Measurements from ENCODE around the gene ATAD5. TPM values are rescaled to one million over a fixed set of nuclear protein-coding genes. Genes with fewer than 3 reads are reported as not detected.

Gene ATAD5
- total and polyA plus RNA-seq, 2 of the 4 experiments (the other 2 are of a cell fraction), result 1.0 to 1.3 TPM

GRCh38 chr17:30928584-30928983 lies 96.8 kb downstream of the ATAD5 start:
- H4K91ac ChIP-seq (ENCODE audit: insufficient read depth, low read depth, low read length), result no peak overlapping the region
- no peak overlapping the region for H4K5ac ChIP-seq (ENCODE audit: low read depth, low read length)
- no TSS peak for BruUV-seq (replicated peaks)
- H3K4ac ChIP-seq (ENCODE audit: low read depth, low read length), result no peak overlapping the region
- peaks cover 3% of the 10 kb centered on the region; the same call in 1 of the 2 replicates for H3K27me3 ChIP-seq (ENCODE audit: control insufficient read depth, insufficient read depth, low read length)
- no peak overlapping the region for H2BK20ac ChIP-seq (ENCODE audit: low read depth, low read length)
- CTCF ChIA-PET, result no interaction called here
- H3K27ac ChIP-seq (ENCODE audit: insufficient read depth, low read length), result no peak overlapping the region
- no peak overlapping the region for H2BK15ac ChIP-seq (ENCODE audit: low read depth, low read length)
- no peak overlapping the region for H3K14ac ChIP-seq (replicated peaks; ENCODE audit: low read depth, low read length)
- H3K9me1 ChIP-seq (ENCODE audit: insufficient read depth, low read length), result no peaks in the 10 kb centered on the region; the same call in 1 of the 2 replicates
- no peak overlapping the region for H3K23ac ChIP-seq (ENCODE audit: low read depth, low read length)
- no peaks in the 10 kb centered on the region for H3K9me3 ChIP-seq (ENCODE audit: control insufficient read depth, insufficient read depth, low read length)
- no peak overlapping the region for H2AK5ac ChIP-seq (ENCODE audit: low read depth, low read length)
- no peak overlapping the region for H3K9ac ChIP-seq (ENCODE audit: low read depth, low read length)
- intact Hi-C loops (cut with micrococcal nuclease) (no loop called here), dilution Hi-C loops (cut with HindIII; ENCODE audit: low sequenced_read_pairs, unreplicated experiment) (no loop called here), in situ Hi-C loops (cut with MboI; ENCODE audit: low sequenced_read_pairs) (no loop called here)
- DNase-seq (no peak), ATAC-seq (ENCODE audit: low read depth) (no peak)
- TF ChIP-seq BHLHE40 (IDR thresholded peaks at IDR 0.05; ENCODE audit: low read depth, low read length) (no peak), CHD1 (IDR thresholded peaks at IDR 0.05; ENCODE audit: low read depth, low read length) (no peak), USF2 (IDR thresholded peaks at IDR 0.05; ENCODE audit: low read depth, low read length) (no peak), CEBPB (IDR thresholded peaks at IDR 0.05; ENCODE audit: low read depth, low read length) (no peak), SMC3 (IDR thresholded peaks at IDR 0.05; ENCODE audit: low read depth, low read length) (no peak), RAD21 (IDR thresholded peaks at IDR 0.05; ENCODE audit: low read length) (no peak), MXI1 (IDR thresholded peaks at IDR 0.05; ENCODE audit: borderline replicate concordance, low read depth, low read length) (no peak), MAZ (IDR thresholded peaks at IDR 0.05; ENCODE audit: borderline replicate concordance, low read depth, low read length) (no peak), FOS (IDR thresholded peaks at IDR 0.05; ENCODE audit: low read depth, low read length) (no peak), RFX5 (IDR thresholded peaks at IDR 0.05; ENCODE audit: low read depth, low read length) (no peak), RCOR1 (IDR thresholded peaks at IDR 0.05; ENCODE audit: insufficient replicate concordance, low read length) (no peak), MAFK (IDR thresholded peaks at IDR 0.05; ENCODE audit: low read depth, low read length) (no peak), NFE2L2 (IDR thresholded peaks at IDR 0.05; ENCODE audit: low read depth, low read length) (no peak)
- TF ChIP-seq, protein P1, sequence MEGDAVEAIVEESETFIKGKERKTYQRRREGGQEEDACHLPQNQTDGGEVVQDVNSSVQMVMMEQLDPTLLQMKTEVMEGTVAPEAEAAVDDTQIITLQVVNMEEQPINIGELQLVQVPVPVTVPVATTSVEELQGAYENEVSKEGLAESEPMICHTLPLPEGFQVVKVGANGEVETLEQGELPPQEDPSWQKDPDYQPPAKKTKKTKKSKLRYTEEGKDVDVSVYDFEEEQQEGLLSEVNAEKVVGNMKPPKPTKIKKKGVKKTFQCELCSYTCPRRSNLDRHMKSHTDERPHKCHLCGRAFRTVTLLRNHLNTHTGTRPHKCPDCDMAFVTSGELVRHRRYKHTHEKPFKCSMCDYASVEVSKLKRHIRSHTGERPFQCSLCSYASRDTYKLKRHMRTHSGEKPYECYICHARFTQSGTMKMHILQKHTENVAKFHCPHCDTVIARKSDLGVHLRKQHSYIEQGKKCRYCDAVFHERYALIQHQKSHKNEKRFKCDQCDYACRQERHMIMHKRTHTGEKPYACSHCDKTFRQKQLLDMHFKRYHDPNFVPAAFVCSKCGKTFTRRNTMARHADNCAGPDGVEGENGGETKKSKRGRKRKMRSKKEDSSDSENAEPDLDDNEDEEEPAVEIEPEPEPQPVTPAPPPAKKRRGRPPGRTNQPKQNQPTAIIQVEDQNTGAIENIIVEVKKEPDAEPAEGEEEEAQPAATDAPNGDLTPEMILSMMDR (conservative IDR thresholded peaks at IDR 0.05; ENCODE audit: low read depth, low read length), result no peak
- TF ChIP-seq, protein P2, sequence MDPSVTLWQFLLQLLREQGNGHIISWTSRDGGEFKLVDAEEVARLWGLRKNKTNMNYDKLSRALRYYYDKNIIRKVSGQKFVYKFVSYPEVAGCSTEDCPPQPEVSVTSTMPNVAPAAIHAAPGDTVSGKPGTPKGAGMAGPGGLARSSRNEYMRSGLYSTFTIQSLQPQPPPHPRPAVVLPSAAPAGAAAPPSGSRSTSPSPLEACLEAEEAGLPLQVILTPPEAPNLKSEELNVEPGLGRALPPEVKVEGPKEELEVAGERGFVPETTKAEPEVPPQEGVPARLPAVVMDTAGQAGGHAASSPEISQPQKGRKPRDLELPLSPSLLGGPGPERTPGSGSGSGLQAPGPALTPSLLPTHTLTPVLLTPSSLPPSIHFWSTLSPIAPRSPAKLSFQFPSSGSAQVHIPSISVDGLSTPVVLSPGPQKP (IDR thresholded peaks at IDR 0.05; ENCODE audit: borderline replicate concordance, low read depth, low read length), result no peak
- H3K79me1 ChIP-seq (ENCODE audit: low read depth in 1 of 2, low read length in 2 of 2), result no peaks in the 10 kb centered on the region
- no peak overlapping the region for H3K18ac ChIP-seq (ENCODE audit: low read depth, low read length)
- no peaks in the 10 kb centered on the region for H4K20me1 ChIP-seq (ENCODE audit: insufficient read depth, low read length)
- H3K4me2 ChIP-seq (ENCODE audit: low read depth, low read length), result no peak overlapping the region
- H2BK5ac ChIP-seq (ENCODE audit: low read depth, low read length, poor library complexity, severe bottlenecking), result no peak overlapping the region
- no peak overlapping the region for H4K8ac ChIP-seq (ENCODE audit: low read depth in 2 of 2, low read length in 2 of 2)
- no CpG with 5 or more reads among the region's 3 CpGs for WGBS, 2 experiments (ENCODE audit: extremely low coverage in 2 of 2, insufficient read length in 1 of 2)
- no peaks in the 10 kb centered on the region for H3K36me3 ChIP-seq (ENCODE audit: control insufficient read depth, insufficient read depth, low read length)
- no peaks in the 10 kb centered on the region for H3K4me1 ChIP-seq (ENCODE audit: control insufficient read depth, insufficient read depth, low read length)
- H2AK9ac ChIP-seq (replicated peaks; ENCODE audit: low read depth, low read length, poor library complexity), result no peak overlapping the region
- no peak overlapping the region for H2AFZ ChIP-seq (replicated peaks; ENCODE audit: low read length, poor library complexity)
- H3K4me3 ChIP-seq (ENCODE audit: insufficient read depth, low read depth, low read length), result no peak overlapping the region
- no peak overlapping the region for H2BK120ac ChIP-seq (ENCODE audit: low read depth, low read length)
- POLR2A ChIA-PET (ENCODE audit: unreplicated experiment), result no interaction called here
- no peak overlapping the region for H3K56ac ChIP-seq (ENCODE audit: extremely low read depth, insufficient read depth, low read length)
